GM18520 (cell line): ENCODE measurements around the gene CETP.
"Not testable (repeated sequence)": the region's sequence is repeated elsewhere in the genome, so short reads cannot be mapped to it uniquely, and the experiment has no call there.

ENCODE experiments used
- ATAC-seq: cut with Tn5 transposase; IDR thresholded peaks from one replicate; pipeline ENCODE4 v1.9.1; 2021; ENCODE audit not compliant: unreplicated experiment

Gene CETP

GRCh38 chr16:56995136-56995805, 33.5 kb downstream of the CETP start:
- no peak for ATAC-seq

DNA sequence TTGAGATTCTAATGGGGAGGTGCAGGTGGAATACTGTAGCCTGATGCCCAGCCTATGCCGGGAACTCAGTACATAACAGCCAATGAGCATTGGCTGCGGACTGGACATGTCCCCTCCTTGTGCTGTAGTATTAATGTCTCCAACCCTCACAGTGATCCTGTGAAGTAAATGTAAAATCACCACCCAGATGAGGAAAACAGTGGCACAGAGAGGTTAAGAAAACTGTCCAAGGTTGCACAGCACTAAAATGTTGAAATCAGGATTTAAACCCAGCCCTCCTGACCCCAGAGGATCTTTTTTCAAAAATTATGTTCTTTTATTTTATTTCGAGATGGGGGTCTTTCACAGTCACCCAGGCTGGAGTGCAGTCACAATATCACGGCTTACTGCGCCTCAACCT, 35.5 kb downstream of the CETP start:
- no peak for ATAC-seq

- no peak for ATAC-seq
Measured at GRCh38 chr16:56997931-56998330, 36.2 kb downstream of the CETP start.

- ATAC-seq, result no peak
Measured at GRCh38 chr16:56998352-56998751, 36.6 kb downstream of the CETP start.

DNA sequence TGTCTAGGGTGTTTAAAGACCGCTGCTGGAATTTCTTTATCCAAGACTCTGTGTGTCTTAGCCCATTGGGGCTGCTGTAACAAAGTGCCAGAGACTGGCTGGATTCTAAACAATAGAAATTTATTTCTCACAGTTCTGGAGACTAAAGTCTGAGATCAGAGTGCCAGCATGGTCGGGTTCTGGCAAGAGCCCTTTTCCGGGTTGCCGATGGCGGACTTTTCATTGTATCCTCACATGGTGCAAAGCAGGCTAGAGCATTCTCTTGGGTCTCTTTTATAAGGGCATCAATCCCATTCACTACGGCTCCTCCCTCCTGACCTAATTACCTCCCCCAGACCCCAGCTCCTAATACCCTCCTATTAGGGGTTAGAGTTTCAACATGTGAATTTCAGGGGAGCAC, 37.1 kb downstream of the CETP start:
- no peak for ATAC-seq

GRCh38 chr16:56999409-57000270, 37.9 kb downstream of the CETP start:
- no peak for ATAC-seq

DNA sequence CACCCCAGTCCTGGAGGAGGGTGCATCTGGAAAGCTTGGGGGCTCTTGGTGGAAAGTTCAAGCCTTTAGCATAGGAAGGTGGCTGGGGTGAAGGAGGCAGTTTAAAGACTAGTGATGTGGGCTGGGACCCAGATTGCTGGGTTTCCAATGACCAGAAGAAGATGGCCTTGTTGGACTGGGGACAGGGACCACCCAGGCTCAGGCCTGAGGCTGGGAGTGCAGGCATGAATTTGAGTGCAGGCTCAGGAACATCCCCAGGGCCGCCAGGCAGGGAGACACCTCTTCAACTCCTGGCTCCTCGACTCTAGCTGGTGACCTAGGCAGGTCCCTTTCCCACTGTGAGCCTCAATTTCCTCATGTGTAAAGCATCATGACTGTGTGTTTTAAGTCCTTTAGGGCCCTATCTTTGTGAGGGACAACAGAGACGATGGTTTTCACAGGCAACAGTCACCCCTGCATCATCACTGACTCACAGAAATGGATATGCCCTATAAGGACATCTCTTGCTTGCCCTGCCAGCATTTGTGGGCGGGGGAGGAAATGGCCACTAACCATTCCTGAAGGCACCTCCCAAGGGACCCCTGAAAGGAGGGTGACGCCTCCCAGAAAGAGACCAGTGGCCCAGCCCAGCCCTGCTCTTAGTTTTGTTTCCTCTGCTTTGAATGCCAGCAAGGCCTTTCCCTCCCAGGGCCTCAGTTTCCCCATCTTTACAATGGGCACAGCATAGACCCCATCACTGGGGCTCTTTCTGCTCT, 38.7 kb downstream of the CETP start:
- no peak for ATAC-seq

- no peak for ATAC-seq
Measured at GRCh38 chr16:57001026-57001679, 39.4 kb downstream of the CETP start.

DNA sequence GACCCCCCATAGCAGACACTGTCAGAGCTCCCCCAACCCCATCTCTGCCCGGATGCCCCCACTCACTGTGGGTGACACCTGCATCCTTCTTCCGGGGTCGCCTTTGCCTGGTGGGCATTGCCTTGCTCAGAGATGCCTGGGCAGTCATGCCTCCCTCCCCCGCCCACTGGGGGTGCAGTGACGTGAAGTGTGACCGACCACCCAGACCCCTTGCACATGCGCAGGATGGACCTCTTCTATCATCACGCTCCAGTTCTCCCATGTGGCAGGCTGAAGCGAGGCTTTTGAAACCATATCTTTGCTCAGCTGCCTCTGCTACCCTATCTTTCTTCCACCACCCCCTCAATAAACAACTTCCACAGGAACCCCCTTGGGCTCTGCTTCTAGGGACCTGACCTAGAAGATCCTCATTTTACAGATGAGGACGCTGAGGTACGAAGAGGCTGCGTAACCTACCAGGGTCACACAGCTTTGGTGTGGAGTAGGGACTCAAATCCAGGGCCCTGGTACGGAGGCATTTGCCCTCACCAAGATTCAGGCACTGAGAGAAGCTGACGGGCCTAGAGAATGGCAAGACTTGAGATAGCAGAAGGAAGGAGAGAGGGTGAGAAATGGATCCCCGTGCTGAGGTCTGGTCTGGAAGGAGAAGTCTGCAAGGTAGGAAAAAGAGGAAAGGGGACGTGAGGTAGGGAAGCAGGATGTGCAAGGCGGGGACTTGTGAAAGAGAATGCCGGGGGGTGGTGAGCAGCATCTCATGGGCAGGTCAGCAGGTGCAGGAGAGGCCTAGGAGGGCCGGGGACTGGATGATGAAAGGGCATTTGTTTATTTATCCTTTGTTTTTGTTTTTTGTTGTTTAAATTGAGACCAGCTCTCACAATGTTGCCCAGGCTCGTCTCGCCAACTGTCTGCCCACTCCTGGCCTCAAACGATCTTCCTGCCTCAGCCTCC, 42.0 kb downstream of the CETP start:
- no peak for ATAC-seq

GRCh38 chr16:57004387-57005250, 42.9 kb downstream of the CETP start:
- ATAC-seq, result no peak

- ATAC-seq, result not testable (repeated sequence)
Measured at GRCh38 chr16:57005597-57005996, 43.8 kb downstream of the CETP start.

DNA sequence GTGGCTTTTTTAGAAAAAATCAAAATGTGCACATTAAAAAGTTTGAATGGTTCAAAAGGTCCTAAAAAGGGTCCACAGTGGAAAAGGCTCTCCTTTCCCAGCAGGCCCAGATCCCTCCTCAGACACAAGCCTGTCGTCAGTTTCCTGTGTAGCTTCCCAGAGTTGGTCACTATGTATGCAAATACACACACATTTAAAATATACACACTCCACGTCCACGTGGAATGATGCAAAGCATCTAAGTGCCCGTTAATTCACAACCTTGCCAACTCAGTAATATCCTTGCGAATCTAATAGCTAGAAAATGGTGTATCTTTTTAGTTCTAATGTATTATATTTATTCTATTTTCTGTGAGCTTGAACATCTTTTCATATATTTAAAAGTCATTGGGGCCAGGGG, 45.3 kb downstream of the CETP start:
- ATAC-seq, result no peak

GRCh38 chr16:57007530-57007929, 45.8 kb downstream of the CETP start:
- no peak for ATAC-seq

DNA sequence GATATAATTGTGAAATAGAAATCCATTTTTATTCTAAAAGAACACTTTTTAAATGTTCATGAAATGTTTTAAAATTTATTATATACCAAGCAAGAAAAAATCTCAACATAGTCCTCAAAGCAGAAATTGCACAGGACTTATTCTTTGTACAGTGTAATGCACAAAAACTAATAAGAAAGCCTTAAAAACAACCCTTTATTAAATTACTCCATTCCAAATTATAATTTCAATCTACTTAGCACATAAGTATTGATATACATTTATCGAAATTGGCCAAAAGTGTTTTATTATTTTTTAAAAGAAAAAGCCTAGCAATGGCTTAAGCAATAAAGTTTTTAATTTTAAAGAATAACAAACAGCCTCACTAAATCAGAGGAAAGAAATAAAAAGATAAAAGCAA, 46.7 kb downstream of the CETP start:
- ATAC-seq, result no peak

DNA sequence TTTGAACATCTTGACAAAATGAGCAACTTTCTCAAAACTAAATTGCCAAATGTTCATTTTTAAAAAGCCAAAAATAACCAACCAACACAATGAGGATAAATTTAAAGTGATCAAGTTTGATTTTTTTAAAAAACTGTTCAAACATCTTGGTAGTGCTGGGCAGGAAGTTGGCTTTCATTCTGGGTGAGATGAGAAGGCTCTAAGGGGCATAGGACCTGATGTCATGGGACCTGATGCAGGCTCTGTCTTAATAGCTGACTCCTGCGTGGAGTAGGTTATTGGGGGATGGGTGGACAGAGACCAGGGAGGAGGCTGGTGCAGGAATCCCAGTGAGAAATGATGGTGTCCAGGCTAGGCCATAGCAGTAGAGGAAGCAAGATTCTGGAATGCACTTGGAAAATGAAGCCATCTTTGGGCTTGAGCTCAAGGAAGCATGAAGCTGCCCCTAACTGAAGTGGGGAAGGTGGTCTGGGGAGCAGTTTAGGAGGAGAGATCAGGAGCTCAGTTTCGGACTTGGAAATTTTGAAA, 48.0 kb downstream of the CETP start:
- no peak for ATAC-seq

DNA sequence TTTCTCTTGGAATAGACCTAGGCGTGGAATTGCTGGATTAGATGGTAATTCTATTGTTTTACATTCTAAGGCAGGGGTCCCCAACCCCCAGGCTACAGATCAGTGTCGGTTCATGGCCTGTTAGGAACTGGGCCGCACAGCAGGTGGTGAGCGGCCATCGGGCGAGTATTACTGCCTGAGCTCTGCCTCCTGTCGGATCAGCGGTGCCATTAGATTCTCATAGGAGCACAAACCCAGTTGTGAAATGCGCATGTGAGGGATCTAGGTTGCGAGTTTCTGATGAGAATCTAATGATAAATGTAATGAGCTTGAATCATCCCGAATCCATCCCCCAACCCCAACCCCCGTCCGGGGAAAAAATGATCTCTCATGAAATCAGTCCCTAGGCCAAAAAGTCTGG, 50.6 kb downstream of the CETP start:
- ATAC-seq, result no peak

DNA sequence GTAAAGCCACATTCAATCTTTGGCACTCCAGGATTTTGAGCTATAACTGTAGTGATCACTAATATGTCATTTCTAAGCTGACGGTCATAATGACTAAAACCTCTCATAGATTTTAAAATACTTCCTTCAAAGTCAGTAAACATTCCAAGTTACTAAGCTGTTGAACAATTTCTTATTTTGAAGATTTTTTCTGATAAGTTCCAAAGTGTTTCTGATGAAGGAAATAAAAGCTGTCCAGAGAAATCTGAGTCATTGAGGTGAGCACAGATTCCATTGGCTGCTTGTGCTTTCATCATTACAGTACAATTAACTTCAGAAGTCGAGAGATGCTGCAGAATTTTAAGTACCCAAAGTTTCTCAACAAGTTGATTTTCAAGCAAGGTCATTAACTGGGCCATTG, 51.5 kb downstream of the CETP start:
- no peak for ATAC-seq

GRCh38 chr16:57013902-57014301, 52.2 kb downstream of the CETP start:
- no peak for ATAC-seq

- ATAC-seq, result no peak
Measured at GRCh38 chr16:57016301-57016700, 54.6 kb downstream of the CETP start.
